BLaER1 treated with 17β-estradiol and CSF1 and Interleukin-3, amounts not matched to agents 10 nM and 100 nM (cell line): ENCODE data around the gene MTG2.

Experiments
- H3K27ac ChIP-seq, 11 experiments: shearing (Covaris generic); formaldehyde crosslinking; 2 replicates each; pipeline ENCODE4 v1.8.1; 2022
- H3K27me3 ChIP-seq, 11 experiments: shearing (Covaris generic); formaldehyde crosslinking; 2 replicates each; pipeline ENCODE4 v1.8.1; 2022
- H3K36me3 ChIP-seq, 11 experiments: shearing (Covaris generic); formaldehyde crosslinking; 2 replicates each; pipeline ENCODE4 v1.8.1; 2022
- H3K4me1 ChIP-seq, 10 experiments: shearing (Covaris generic); formaldehyde crosslinking; 2 replicates each; pipeline ENCODE4 v1.8.1; 2022
- H3K4me2 ChIP-seq, 11 experiments: shearing (Covaris generic); formaldehyde crosslinking; 2 replicates each; pipeline ENCODE4 v1.8.1; 2022
- H3K4me3 ChIP-seq, 10 experiments: shearing (Covaris generic); formaldehyde crosslinking; 2 replicates each; pipeline ENCODE4 v1.8.1; 2022
- H3K9ac ChIP-seq, 11 experiments: shearing (Covaris generic); formaldehyde crosslinking; 2 replicates each; pipeline ENCODE4 v1.8.1; 2022
- H3K9me3 ChIP-seq, 11 experiments: shearing (Covaris generic); formaldehyde crosslinking; replicated peaks in 1 of 11; 2 replicates each; pipeline ENCODE4 v1.8.1; 2022
- H4K20me1 ChIP-seq, 11 experiments: shearing (Covaris generic); formaldehyde crosslinking; 2 replicates each; pipeline ENCODE4 v1.8.1; 2022
- Cebpa-rat ChIP-seq, 11 experiments: shearing (Covaris generic); IDR thresholded peaks; 2 replicates each; pipeline ENCODE4 v1.8.1; 2022

MTG2 gene

GRCh38 chr20:62240020-62240685 lies 57.3 kb downstream of the MTG2 start:
- H4K20me1 ChIP-seq: peaks cover 53 to 74% (median 61%) of the 10 kb centered on the region in 11 experiments
- H3K9ac ChIP-seq: peak overlapping the region in 2 of 11 experiments; percentile 75 to 86; a peak in 2 of 22 replicates
- peaks cover 40 to 62% (median 55%) of the 10 kb centered on the region in 10 experiments for H3K4me1 ChIP-seq
- peak overlapping the region; percentile 79 to 97 (median 93); a peak in 18 of 22 replicates for H3K4me2 ChIP-seq
- no peak for TF ChIP-seq Cebpa-rat (IDR thresholded peaks at IDR 0.05)
- H3K27ac ChIP-seq: no peak overlapping the region
- H3K27me3 ChIP-seq: peaks cover 0 to 13% (median 0%) of the 10 kb centered on the region in 11 experiments; a peak in 3 of 22 replicates
- peaks cover 0 to 44% (median 12%) of the 10 kb centered on the region in 11 experiments; a peak in 13 of 22 replicates for H3K36me3 ChIP-seq
- H3K9me3 ChIP-seq: no peaks in the 10 kb centered on the region
- H3K4me3 ChIP-seq: peak overlapping the region in 1 of 10 experiments; percentile 77; a peak in 1 of 20 replicates

- Histone ChIP-seq H3K27me3 (peaks cover 0 to 24% (median 5%) of the 10 kb centered on the region in 11 experiments; a peak in 7 of 22 replicates), H3K4me2 (peak overlapping the region in 1 of 11 experiments; percentile 17; a peak in 1 of 22 replicates), H3K9ac (no peak overlapping the region), H3K4me3 (no peak overlapping the region), H3K36me3 (peaks cover 0 to 55% (median 12%) of the 10 kb centered on the region in 11 experiments; a peak in 13 of 22 replicates), H4K20me1 (peaks cover 67 to 85% (median 74%) of the 10 kb centered on the region in 11 experiments), H3K27ac (no peak overlapping the region), H3K4me1 (peaks cover 42 to 61% (median 54%) of the 10 kb centered on the region in 10 experiments), H3K9me3 (no peaks in the 10 kb centered on the region)
- TF ChIP-seq Cebpa-rat (IDR thresholded peaks at IDR 0.05): no peak
Measured at GRCh38 chr20:62241506-62241905, 58.7 kb downstream of the MTG2 start.

- H3K27ac ChIP-seq: no peak overlapping the region
- no peak overlapping the region for H3K4me2 ChIP-seq
- peaks cover 49 to 61% (median 58%) of the 10 kb centered on the region in 10 experiments for H3K4me1 ChIP-seq
- H3K4me3 ChIP-seq: no peak overlapping the region
- no peaks in the 10 kb centered on the region for H3K9me3 ChIP-seq
- no peak overlapping the region for H3K9ac ChIP-seq
- peaks cover 0 to 31% (median 5%) of the 10 kb centered on the region in 11 experiments; a peak in 8 of 22 replicates for H3K27me3 ChIP-seq
- no peak for TF ChIP-seq Cebpa-rat (IDR thresholded peaks at IDR 0.05)
- peaks cover 0 to 55% (median 12%) of the 10 kb centered on the region in 11 experiments; a peak in 13 of 22 replicates for H3K36me3 ChIP-seq
- H4K20me1 ChIP-seq: peaks cover 74 to 88% (median 81%) of the 10 kb centered on the region in 11 experiments
Measured at GRCh38 chr20:62242176-62242575, 59.3 kb downstream of the MTG2 start.

GRCh38 chr20:62243106-62243505 lies 60.3 kb downstream of the MTG2 start:
- Histone ChIP-seq H3K4me1 (peaks cover 49 to 61% (median 59%) of the 10 kb centered on the region in 10 experiments), H4K20me1 (peaks cover 83 to 93% (median 90%) of the 10 kb centered on the region in 11 experiments), H3K36me3 (peaks cover 0 to 55% (median 12%) of the 10 kb centered on the region in 11 experiments; a peak in 13 of 22 replicates), H3K27ac (no peak overlapping the region), H3K4me2 (peak overlapping the region in 2 of 11 experiments; percentile 14 to 88; a peak in 2 of 22 replicates), H3K27me3 (peaks cover 0 to 34% (median 7%) of the 10 kb centered on the region in 11 experiments; a peak in 8 of 22 replicates), H3K9ac (no peak overlapping the region), H3K4me3 (no peak overlapping the region), H3K9me3 (no peaks in the 10 kb centered on the region)
- no peak for TF ChIP-seq Cebpa-rat (IDR thresholded peaks at IDR 0.05)

DNA sequence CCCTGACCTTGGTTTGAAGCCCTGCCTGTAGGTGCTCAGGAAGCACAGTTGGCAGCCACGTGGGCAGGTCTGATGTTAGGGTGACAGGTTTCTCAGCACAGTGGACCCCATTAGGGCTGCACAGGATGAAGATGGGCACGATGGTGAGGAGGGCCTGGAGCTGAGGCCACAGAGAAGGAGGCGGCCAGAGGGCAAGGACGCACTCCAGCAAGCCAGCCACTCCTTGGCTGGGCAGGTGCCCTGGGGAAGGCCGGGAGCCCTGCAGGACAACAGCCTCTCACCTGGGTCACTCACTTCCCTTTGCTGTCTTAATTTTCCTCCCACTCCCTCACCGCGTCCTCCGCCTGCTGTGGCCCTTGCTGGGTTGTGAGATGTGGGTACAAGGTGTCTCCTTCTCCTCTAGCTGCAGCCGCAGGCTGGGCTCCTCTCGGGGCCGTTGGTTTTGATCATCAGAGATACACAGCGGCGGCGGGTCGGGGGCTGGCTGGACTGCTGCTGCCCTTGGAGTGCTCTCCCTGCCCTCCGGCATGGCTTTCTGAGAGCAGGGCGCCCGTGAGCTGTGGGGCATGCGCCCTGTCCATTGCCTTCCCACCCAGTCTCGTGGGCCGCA lies 61.2 kb downstream of the MTG2 start:
- Histone ChIP-seq H4K20me1 (peaks cover 92 to 100% (median 99%) of the 10 kb centered on the region in 11 experiments), H3K9me3 (no peaks in the 10 kb centered on the region), H3K27ac (no peak overlapping the region), H3K4me1 (peaks cover 53 to 68% (median 65%) of the 10 kb centered on the region in 10 experiments), H3K4me3 (no peak overlapping the region), H3K4me2 (peak overlapping the region; percentile 72 to 88 (median 80)), H3K9ac (peak overlapping the region in 1 of 11 experiments; percentile 8; a peak in 1 of 22 replicates), H3K27me3 (peaks cover 0 to 34% (median 7%) of the 10 kb centered on the region in 11 experiments; a peak in 8 of 22 replicates), H3K36me3 (peaks cover 0 to 55% (median 12%) of the 10 kb centered on the region in 11 experiments; a peak in 13 of 22 replicates)
- no peak for TF ChIP-seq Cebpa-rat (IDR thresholded peaks at IDR 0.05)

DNA sequence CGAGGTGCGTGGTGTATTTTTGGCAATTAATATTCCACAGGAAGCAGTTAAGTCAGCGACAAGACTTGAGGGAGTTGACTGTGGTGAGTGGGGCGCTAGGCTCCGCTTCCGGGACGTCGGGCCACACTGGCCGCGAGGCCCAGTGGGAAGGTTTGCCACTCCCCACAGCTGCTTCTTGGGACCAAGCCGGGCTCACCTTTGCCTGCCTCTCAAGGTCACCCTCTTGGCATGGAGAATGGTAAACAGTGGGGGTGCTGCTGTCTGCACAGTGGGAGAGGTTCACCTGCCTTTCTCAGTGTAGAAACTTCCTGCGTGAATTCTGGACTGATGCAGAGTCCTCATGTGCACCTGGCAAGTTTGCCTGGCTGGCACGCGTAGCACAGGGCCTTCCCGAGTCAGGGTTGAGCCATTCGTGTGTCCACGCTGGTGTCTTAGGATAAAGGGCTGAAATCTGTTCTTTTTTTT lies 61.8 kb downstream of the MTG2 start:
- Histone ChIP-seq H3K27ac (no peak overlapping the region), H4K20me1 (peaks cover 90 to 100% (median 100%) of the 10 kb centered on the region in 11 experiments)

GRCh38 chr20:62245911-62246280 lies 63.1 kb downstream of the MTG2 start:
- TF ChIP-seq Cebpa-rat (IDR thresholded peaks at IDR 0.05): no peak
- Histone ChIP-seq H3K27me3 (peaks cover 0 to 34% (median 7%) of the 10 kb centered on the region in 11 experiments; a peak in 8 of 22 replicates), H3K4me1 (peaks cover 52 to 72% (median 67%) of the 10 kb centered on the region in 10 experiments), H3K36me3 (peaks cover 0 to 51% (median 12%) of the 10 kb centered on the region in 11 experiments; a peak in 13 of 22 replicates), H3K4me3 (no peak overlapping the region), H3K9ac (no peak overlapping the region), H3K27ac (no peak overlapping the region), H3K4me2 (peak overlapping the region in 9 of 11 experiments; percentile 48 to 91 (median 75); a peak in 16 of 22 replicates), H4K20me1 (peaks cover 95 to 100% (median 100%) of the 10 kb centered on the region in 11 experiments), H3K9me3 (no peaks in the 10 kb centered on the region)

More for the DNA sequence above, 61.8 kb downstream of the MTG2 start:
- Histone ChIP-seq H3K4me1 (peaks cover 55 to 68% (median 65%) of the 10 kb centered on the region in 10 experiments), H3K27me3 (peaks cover 0 to 34% (median 7%) of the 10 kb centered on the region in 11 experiments; a peak in 8 of 22 replicates), H3K36me3 (peaks cover 0 to 55% (median 12%) of the 10 kb centered on the region in 11 experiments; a peak in 13 of 22 replicates), H3K9ac (no peak overlapping the region; a peak in 1 of 22 replicates), H3K4me2 (peak overlapping the region; percentile 72 to 88 (median 80)), H3K4me3 (no peak overlapping the region), H3K9me3 (no peaks in the 10 kb centered on the region)
- no peak for TF ChIP-seq Cebpa-rat (IDR thresholded peaks at IDR 0.05)

DNA sequence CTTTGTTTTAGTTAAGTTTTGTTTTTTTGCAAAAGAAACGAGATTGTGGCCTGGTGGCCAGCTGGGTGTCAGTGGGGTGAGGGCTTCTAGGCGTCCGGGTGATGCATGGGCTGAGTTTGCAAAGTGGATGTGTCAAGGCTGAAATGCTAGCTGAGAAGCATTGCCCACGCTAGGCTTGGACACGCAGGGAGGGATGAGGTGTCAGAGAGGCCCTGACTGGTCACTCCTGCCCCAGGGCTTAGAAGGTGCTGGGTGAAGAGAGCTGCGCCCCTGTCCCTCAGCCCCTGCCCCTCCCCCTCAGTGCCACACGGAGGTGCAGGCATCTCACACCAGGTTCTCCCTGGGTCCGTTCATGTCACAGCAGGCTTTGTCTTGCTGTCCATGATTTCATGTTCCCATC lies 63.6 kb downstream of the MTG2 start:
- Histone ChIP-seq H3K4me3 (no peak overlapping the region), H3K4me1 (peaks cover 51 to 72% (median 65%) of the 10 kb centered on the region in 10 experiments), H3K27me3 (peaks cover 0 to 34% (median 7%) of the 10 kb centered on the region in 11 experiments; a peak in 8 of 22 replicates), H3K36me3 (peaks cover 0 to 46% (median 7%) of the 10 kb centered on the region in 11 experiments; a peak in 13 of 22 replicates), H3K27ac (no peak overlapping the region), H4K20me1 (peaks cover 95 to 100% (median 100%) of the 10 kb centered on the region in 11 experiments), H3K4me2 (peak overlapping the region; percentile 47 to 91 (median 73); a peak in 20 of 22 replicates), H3K9me3 (no peaks in the 10 kb centered on the region), H3K9ac (no peak overlapping the region)
- TF ChIP-seq Cebpa-rat (IDR thresholded peaks at IDR 0.05): no peak
